MCF 10A (cell line): ENCODE data around the gene TNFRSF19. TPM values are rescaled to one million over a fixed set of nuclear protein-coding genes. Genes with fewer than 3 reads are reported as not detected.
"Not testable (repeated sequence)": the region's sequence is repeated elsewhere in the genome, so short reads cannot be mapped to it uniquely, and the experiment has no call there.

ENCODE experiments used
- BruUV-seq: library from RNA; stranded (reverse); fragments of 400-500 nt; replicated peaks from 2 replicates; lab custom pipeline; 2021; lab: Mats Ljungman, UMichigan
- CTCF ChIA-PET: fragments of 300-600 bp; sonication (Branson Sonifier 250); formaldehyde crosslinking; extraction: SDS; loops from one replicate; lab custom pipeline; 2021; ENCODE audit warnings: antibody characterized with exemption, inconsistent platforms; lab: Yijun Ruan, JAX
- POLR2A ChIA-PET: fragments of 300-600, 350-650 bp; sonication (Branson Sonifier 250); formaldehyde crosslinking; extraction: SDS; loops from one replicate; lab custom pipeline; 2020; ENCODE audit warnings: antibody characterized with exemption, inconsistent platforms; lab: Yijun Ruan, JAX
- DNase-seq: peaks from one replicate; pipeline ENCODE4 v3.0.0-alpha.2; 2018; ENCODE audit not compliant: unreplicated experiment
- H3K27ac Mint-ChIP-seq: one replicate; pipeline ENCODE4 v1.8.0; 2022; ENCODE audit warnings: mild to moderate bottlenecking, low read depth, mixed read lengths; ENCODE audit not compliant: unreplicated experiment
- H3K27me3 Mint-ChIP-seq: one replicate; pipeline ENCODE4 v1.8.0; 2022; ENCODE audit warnings: mixed read lengths; ENCODE audit not compliant: insufficient read depth, unreplicated experiment
- H3K36me3 Mint-ChIP-seq: one replicate; pipeline ENCODE4 v1.8.0; 2022; ENCODE audit warnings: mild to moderate bottlenecking, moderate library complexity, mixed read lengths; ENCODE audit not compliant: insufficient read depth, unreplicated experiment
- H3K4me1 Mint-ChIP-seq: one replicate; pipeline ENCODE4 v1.8.0; 2022; ENCODE audit warnings: mixed read lengths; ENCODE audit not compliant: insufficient read depth, unreplicated experiment
- H3K4me3 Mint-ChIP-seq: one replicate; pipeline ENCODE4 v1.8.0; 2022; ENCODE audit warnings: mild to moderate bottlenecking, moderate library complexity, mixed read lengths; ENCODE audit not compliant: unreplicated experiment
- H3K9me3 Mint-ChIP-seq: one replicate; pipeline ENCODE4 v1.8.0; 2022; ENCODE audit warnings: mixed read lengths; ENCODE audit not compliant: unreplicated experiment
- intact Hi-C: fragments of 100-400 bp; cut with micrococcal nuclease; formaldehyde crosslinking; loops from 2 replicates; pipeline ENCODE4 v1.14.1; 2022
- total RNA-seq: library from RNA; stranded (reverse); gene quantifications from 2 replicates; pipeline ENCODE4 v1.2.3, GENCODE V29; 2022
- TF ChIP-seq, protein P1 (sequence below): fragments of 200-600 bp; IDR thresholded peaks from one replicate; pipeline ENCODE4 v1.8.0; 2022; ENCODE audit warnings: antibody characterized with exemption, mild to moderate bottlenecking; ENCODE audit not compliant: unreplicated experiment

The TNFRSF19 gene
- total RNA-seq, 1 experiment from 2014 or later = not detected

DNA sequence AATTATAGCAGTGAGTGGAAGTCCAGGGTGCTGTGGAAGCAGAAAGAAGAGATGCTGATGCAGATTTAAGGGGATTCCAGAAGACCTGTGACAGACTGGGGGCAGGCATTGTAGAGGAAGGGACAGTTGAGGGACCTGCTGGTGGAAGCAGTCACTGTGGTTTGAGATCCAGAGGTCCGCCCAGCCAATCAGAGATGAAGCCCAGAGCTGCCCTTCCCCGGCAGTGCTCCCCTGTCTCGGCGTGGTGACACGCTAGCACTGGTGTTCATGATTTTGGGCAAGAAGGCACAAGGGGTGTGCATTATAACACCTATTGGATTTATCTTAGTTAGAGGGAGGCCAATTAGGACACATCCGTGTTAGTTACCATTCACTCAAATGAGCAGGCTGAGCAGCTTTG lies 16.1 kb downstream of the TNFRSF19 start:
- TF ChIP-seq, protein P1, sequence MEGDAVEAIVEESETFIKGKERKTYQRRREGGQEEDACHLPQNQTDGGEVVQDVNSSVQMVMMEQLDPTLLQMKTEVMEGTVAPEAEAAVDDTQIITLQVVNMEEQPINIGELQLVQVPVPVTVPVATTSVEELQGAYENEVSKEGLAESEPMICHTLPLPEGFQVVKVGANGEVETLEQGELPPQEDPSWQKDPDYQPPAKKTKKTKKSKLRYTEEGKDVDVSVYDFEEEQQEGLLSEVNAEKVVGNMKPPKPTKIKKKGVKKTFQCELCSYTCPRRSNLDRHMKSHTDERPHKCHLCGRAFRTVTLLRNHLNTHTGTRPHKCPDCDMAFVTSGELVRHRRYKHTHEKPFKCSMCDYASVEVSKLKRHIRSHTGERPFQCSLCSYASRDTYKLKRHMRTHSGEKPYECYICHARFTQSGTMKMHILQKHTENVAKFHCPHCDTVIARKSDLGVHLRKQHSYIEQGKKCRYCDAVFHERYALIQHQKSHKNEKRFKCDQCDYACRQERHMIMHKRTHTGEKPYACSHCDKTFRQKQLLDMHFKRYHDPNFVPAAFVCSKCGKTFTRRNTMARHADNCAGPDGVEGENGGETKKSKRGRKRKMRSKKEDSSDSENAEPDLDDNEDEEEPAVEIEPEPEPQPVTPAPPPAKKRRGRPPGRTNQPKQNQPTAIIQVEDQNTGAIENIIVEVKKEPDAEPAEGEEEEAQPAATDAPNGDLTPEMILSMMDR = no peak
- Mint-ChIP-seq H3K4me1 (no peaks in the 10 kb centered on the region), H3K27ac (no peak overlapping the region), H3K4me3 (no peak overlapping the region), H3K9me3 (no peaks in the 10 kb centered on the region), H3K36me3 (no peaks in the 10 kb centered on the region), H3K27me3 (peaks cover 77% of the 10 kb centered on the region)
- intact Hi-C loops = no loop called here
- no peak for DNase-seq
- BruUV-seq = no TSS peak
- POLR2A ChIA-PET = no interaction called here
- CTCF ChIA-PET = interaction anchor here (0.7 kb wide), 1 partner anchor 126 kb away, joined by 7 read pairs; no protein-coding TSS in a partner anchor

DNA sequence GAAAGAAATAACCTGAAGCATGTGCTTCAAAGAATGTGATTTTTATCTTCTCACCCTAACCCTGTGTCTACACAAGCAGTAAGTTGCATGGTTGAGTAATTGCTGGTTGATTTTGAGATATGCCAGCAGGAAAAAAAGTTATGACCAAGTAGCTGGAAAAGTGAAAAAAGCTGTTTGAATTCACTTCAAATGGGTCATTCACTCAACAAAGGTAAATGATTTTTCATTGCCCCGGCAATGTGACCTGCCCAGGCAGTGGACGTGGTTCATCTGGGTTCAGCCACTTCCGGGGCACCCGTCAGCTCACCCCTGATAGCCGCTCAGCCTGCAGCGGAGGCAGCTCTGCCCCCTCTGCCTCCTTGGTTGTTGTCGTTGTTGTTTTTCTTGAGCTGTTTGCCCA lies 18.5 kb downstream of the TNFRSF19 start:
- no peaks in the 10 kb centered on the region for H3K9me3 Mint-ChIP-seq
- TF ChIP-seq, protein P1 = no peak
- no peak overlapping the region for H3K27ac Mint-ChIP-seq
- ChIA-PET CTCF (no interaction called here), POLR2A (no interaction called here)
- no peak overlapping the region for H3K4me3 Mint-ChIP-seq
- no TSS peak for BruUV-seq
- DNase-seq = no peak
- intact Hi-C loops = no loop called here
- H3K27me3 Mint-ChIP-seq = peaks cover 63% of the 10 kb centered on the region
- H3K36me3 Mint-ChIP-seq = no peaks in the 10 kb centered on the region
- no peaks in the 10 kb centered on the region for H3K4me1 Mint-ChIP-seq

DNA sequence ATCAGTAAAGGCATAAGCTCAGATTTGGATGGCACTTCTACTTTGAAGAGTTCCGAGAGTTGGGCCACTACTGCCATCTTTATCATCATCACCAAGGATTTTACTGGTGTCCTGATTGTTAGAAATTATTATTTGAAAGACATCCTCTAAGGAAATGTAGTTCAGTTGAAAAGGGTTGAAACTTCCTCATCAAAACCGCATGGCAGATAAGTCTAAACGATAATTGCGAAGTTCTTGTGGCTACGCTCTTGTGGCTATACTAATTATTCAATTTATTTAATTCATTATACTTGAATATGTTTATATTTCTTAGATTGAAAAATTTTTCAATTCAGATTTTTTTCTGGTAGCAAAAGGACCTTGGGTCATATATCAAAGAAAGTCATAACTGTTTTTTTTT lies 22.4 kb downstream of the TNFRSF19 start:
- H3K36me3 Mint-ChIP-seq = no peaks in the 10 kb centered on the region
- TF ChIP-seq, protein P1 = no peak
- no peak overlapping the region for H3K4me3 Mint-ChIP-seq
- intact Hi-C loops = no loop called here
- H3K9me3 Mint-ChIP-seq = no peaks in the 10 kb centered on the region
- H3K27ac Mint-ChIP-seq = no peak overlapping the region
- ChIA-PET CTCF (interaction anchor here (0.7 kb wide), 1 partner anchor 11 kb away, joined by 3 read pairs; no protein-coding TSS in a partner anchor), POLR2A (no interaction called here)
- BruUV-seq = no TSS peak
- no peak for DNase-seq
- H3K27me3 Mint-ChIP-seq = peaks cover 53% of the 10 kb centered on the region
- H3K4me1 Mint-ChIP-seq = no peaks in the 10 kb centered on the region

DNA sequence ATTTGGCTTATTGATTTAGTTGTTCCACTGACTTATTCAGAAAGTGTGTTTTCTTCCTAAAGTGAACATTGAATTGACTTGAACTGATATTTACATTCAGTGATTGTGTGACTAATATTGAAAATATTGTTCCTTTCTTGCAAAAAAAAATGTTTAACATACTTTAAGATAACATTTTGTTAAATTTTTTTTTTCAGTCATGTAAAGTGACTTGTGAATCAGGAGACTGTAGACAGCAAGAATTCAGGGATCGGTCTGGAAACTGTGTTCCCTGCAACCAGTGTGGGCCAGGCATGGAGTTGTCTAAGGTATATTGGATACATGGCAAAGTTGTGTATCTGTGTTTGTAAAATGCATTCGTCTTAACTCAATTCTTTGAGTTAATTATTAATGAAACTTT lies 22.9 kb downstream of the TNFRSF19 start:
- no peaks in the 10 kb centered on the region for H3K9me3 Mint-ChIP-seq
- no peaks in the 10 kb centered on the region for H3K36me3 Mint-ChIP-seq
- peaks cover 53% of the 10 kb centered on the region for H3K27me3 Mint-ChIP-seq
- CTCF ChIA-PET = no interaction called here
- no TSS peak for BruUV-seq
- TF ChIP-seq, protein P1 = no peak
- intact Hi-C loops = no loop called here
- H3K4me1 Mint-ChIP-seq = no peaks in the 10 kb centered on the region
- POLR2A ChIA-PET = no interaction called here
- H3K4me3 Mint-ChIP-seq = no peak overlapping the region
- no peak overlapping the region for H3K27ac Mint-ChIP-seq
- DNase-seq = no peak

DNA sequence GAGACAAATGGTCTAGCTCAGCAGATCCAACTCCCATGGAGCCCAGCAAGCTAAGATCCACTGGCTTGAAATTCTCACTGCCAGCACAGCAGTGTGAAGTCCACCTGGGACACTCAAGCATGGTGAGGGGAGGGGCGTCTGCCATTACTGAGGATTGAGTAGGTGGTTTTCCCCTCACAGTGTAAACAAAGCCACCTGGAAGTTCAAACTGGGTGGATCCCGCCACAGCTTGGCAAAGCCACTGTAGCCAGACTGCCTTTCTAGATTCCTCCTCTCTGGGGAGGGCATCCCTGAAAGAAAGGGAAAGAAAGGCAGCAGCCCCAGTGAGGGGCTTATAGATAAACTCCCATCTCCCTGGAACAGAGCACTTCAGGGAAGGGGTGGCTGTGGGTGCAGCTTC lies 24.1 kb downstream of the TNFRSF19 start:
- H3K4me1 Mint-ChIP-seq, CTCF ChIA-PET, POLR2A ChIA-PET, H3K27ac Mint-ChIP-seq, DNase-seq, BruUV-seq, H3K9me3 Mint-ChIP-seq, H3K36me3 Mint-ChIP-seq, H3K4me3 Mint-ChIP-seq, intact Hi-C loops: not testable (repeated sequence)
- H3K27me3 Mint-ChIP-seq = peaks cover 55% of the 10 kb centered on the region
